Ectodermal cell (in vitro differentiated cells): ENCODE results near the gene CKMT2.

Experiments
- H3K27ac ChIP-seq: 2 replicates; pipeline ENCODE4 v1.7.0; 2013; ENCODE audit warnings: mild to moderate bottlenecking, low read depth, low read length; ENCODE audit not compliant: insufficient read depth, poor library complexity, severe bottlenecking
- H3K27me3 ChIP-seq: 2 replicates; pipeline ENCODE4 v1.7.0; 2013; ENCODE audit warnings: mild to moderate bottlenecking, low read length; ENCODE audit not compliant: insufficient read depth, control insufficient read depth, poor library complexity, severe bottlenecking
- H3K36me3 ChIP-seq: one replicate; pipeline ENCODE4 v1.7.0; 2013; ENCODE audit warnings: low read length; ENCODE audit not compliant: control insufficient read depth, insufficient read depth
- H3K4me1 ChIP-seq: one replicate; pipeline ENCODE4 v1.7.0; 2013; ENCODE audit warnings: low read length; ENCODE audit not compliant: control insufficient read depth, insufficient read depth
- H3K4me3 ChIP-seq: 2 replicates; pipeline ENCODE4 v1.7.0; 2013; ENCODE audit warnings: low read depth, low read length, control low read depth; ENCODE audit not compliant: insufficient read depth
- H3K9me3 ChIP-seq: 2 replicates; pipeline ENCODE4 v1.7.0; 2013; ENCODE audit warnings: mild to moderate bottlenecking, low read length, moderate library complexity; ENCODE audit not compliant: control insufficient read depth
- WGBS, 2 experiments: methylation state at CpG; one replicate each; pipeline ENCODE4 v1.1.7; 2013; ENCODE audit warnings: missing lambda C conversion rate in 2 of 2; 5-methylcytosine and 5-hydroxymethylcytosine counted together

CKMT2 gene

DNA sequence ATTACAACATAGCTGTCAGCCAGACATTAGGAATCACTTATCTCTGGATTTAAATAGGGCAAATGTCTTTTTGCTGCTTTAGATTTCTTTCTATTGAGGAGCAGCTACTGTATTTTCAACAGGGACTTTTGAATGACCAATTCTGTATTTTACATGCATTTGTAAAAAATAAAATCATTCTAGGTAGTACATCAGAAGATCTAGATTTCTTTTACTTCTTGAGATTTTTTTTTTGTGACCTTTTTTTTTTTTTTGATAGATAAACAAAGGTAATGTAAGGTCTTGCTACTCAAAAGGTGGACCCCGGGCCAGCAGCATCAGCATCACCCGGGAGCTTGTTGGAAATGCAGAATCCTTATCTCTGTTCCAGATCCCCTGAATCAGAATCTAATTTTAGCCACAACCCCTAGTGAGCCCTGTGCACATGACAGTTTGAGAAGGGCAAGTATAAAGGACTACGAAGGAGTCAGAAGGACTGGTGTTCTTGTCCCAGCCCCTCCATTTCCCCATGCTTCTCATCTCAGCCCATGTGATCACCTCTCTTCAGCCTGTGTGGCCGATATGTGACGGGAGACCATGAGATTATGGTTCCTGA lies 37.7 kb upstream of the CKMT2 start:
- H3K27ac ChIP-seq = no peak overlapping the region
- H3K36me3 ChIP-seq = no peaks in the 10 kb centered on the region
- no peak overlapping the region for H3K4me3 ChIP-seq
- H3K27me3 ChIP-seq = peaks cover 5% of the 10 kb centered on the region
- H3K9me3 ChIP-seq = no peaks in the 10 kb centered on the region
- 92 to 95% methylated on average over 5 of the region's 5 CpGs for WGBS, 2 experiments
- peaks cover 4% of the 10 kb centered on the region for H3K4me1 ChIP-seq

- Histone ChIP-seq H3K4me3 (no peak overlapping the region), H3K9me3 (no peaks in the 10 kb centered on the region), H3K27me3 (no peaks in the 10 kb centered on the region), H3K36me3 (no peaks in the 10 kb centered on the region), H3K4me1 (no peaks in the 10 kb centered on the region), H3K27ac (no peak overlapping the region)
- 84 to 87% methylated on average over 2 of the region's 2 CpGs for WGBS, 2 experiments
These were observed 30.5 kb upstream of the CKMT2 start for GRCh38 chr5:81202655-81203054.

DNA sequence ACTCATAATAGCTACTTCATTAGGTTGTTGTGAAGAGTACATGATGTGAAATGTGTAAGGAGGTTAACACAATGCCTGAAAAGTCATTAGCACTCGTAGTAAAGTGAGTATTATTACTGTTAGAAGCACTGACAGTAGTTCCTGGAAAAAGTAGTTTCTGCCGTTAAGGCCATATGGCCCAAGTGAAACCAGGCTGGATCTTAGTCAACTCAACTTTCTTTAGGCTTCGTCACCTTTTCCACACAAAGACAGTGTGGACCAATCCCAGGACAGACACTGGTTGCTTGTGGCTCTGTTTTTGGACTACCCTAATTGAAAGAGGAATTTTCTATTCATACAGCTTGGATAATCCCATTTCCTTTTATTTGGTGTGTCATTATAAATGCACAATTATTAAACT lies 29.4 kb upstream of the CKMT2 start:
- no peaks in the 10 kb centered on the region for H3K27me3 ChIP-seq
- H3K4me3 ChIP-seq = no peak overlapping the region
- H3K4me1 ChIP-seq = no peaks in the 10 kb centered on the region
- no peak overlapping the region for H3K27ac ChIP-seq
- no peaks in the 10 kb centered on the region for H3K36me3 ChIP-seq
- WGBS, 2 experiments = 89 to 93% methylated on average over 3 of the region's 3 CpGs
- H3K9me3 ChIP-seq = no peaks in the 10 kb centered on the region

- no peaks in the 10 kb centered on the region for H3K9me3 ChIP-seq
- H3K4me1 ChIP-seq = no peaks in the 10 kb centered on the region
- H3K27me3 ChIP-seq = no peaks in the 10 kb centered on the region
- H3K27ac ChIP-seq = no peak overlapping the region
- H3K4me3 ChIP-seq = no peak overlapping the region
- 97 to 100% methylated on average over 1 of the region's 1 CpG for WGBS, 2 experiments
- no peaks in the 10 kb centered on the region for H3K36me3 ChIP-seq
These were observed 28.9 kb upstream of the CKMT2 start for GRCh38 chr5:81204205-81204604.

GRCh38 chr5:81205058-81205457 lies 28.1 kb upstream of the CKMT2 start:
- Histone ChIP-seq H3K9me3 (no peaks in the 10 kb centered on the region), H3K36me3 (no peaks in the 10 kb centered on the region), H3K4me1 (no peaks in the 10 kb centered on the region), H3K4me3 (no peak overlapping the region), H3K27me3 (no peaks in the 10 kb centered on the region), H3K27ac (no peak overlapping the region)
- whole genome bisulfite sequencing, 2 experiments = 83 to 86% methylated on average over 4 of the region's 4 CpGs

DNA sequence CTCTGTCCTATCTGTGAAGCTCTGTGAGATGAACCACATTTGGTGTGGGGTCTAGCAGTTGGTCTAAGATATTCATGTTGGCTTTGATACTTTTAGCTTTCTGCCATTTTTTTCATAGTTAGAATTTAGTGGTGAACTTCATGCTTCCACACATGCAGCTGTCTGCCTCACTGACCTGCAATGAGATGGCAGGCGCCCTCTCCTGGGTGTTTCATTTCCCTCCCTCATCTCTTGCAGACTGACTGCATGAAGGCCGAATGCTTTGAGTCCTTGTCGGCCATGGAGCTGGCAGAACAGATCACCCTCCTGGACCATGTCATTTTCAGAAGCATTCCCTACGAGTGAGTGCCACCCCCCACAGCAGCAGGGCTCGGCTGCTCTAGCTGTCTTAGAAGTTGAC lies 26.1 kb upstream of the CKMT2 start:
- H3K9me3 ChIP-seq = no peaks in the 10 kb centered on the region
- no peaks in the 10 kb centered on the region for H3K4me1 ChIP-seq
- no peak overlapping the region for H3K27ac ChIP-seq
- H3K4me3 ChIP-seq = no peak overlapping the region
- no peaks in the 10 kb centered on the region for H3K36me3 ChIP-seq
- no peaks in the 10 kb centered on the region for H3K27me3 ChIP-seq
- WGBS, 2 experiments = 68 to 71% methylated on average over 5 of the region's 5 CpGs

GRCh38 chr5:81208904-81209303 lies 24.2 kb upstream of the CKMT2 start:
- Histone ChIP-seq H3K4me1 (no peaks in the 10 kb centered on the region), H3K4me3 (no peak overlapping the region), H3K9me3 (no peaks in the 10 kb centered on the region), H3K36me3 (no peaks in the 10 kb centered on the region), H3K27ac (no peak overlapping the region), H3K27me3 (no peaks in the 10 kb centered on the region)
- 90 to 96% methylated on average over 4 of the region's 4 CpGs for WGBS, 2 experiments

DNA sequence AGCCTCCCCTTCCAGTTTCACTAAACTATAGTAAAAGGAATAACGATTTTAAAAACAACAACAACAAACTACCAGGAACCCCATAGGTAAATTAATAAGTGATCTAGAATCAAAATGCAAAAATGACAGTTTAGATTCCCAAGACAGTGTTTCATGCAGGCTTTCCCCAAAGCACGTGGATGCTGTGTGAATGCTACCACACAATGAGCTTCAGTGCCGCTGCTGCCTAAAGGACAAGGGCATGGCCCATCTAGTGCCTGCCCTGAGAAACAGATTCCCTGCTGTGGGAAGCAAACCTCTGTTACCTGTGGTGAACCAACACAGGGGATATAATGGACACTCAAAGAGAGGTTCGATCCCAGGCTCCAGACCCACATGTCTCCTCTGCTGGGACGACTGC lies 23.7 kb upstream of the CKMT2 start:
- H3K4me1 ChIP-seq = no peaks in the 10 kb centered on the region
- no peaks in the 10 kb centered on the region for H3K36me3 ChIP-seq
- H3K9me3 ChIP-seq = no peaks in the 10 kb centered on the region
- H3K27ac ChIP-seq = no peak overlapping the region
- 91 to 95% methylated on average over 4 to 5 of the region's 5 CpGs for WGBS, 2 experiments
- no peaks in the 10 kb centered on the region for H3K27me3 ChIP-seq
- H3K4me3 ChIP-seq = no peak overlapping the region

DNA sequence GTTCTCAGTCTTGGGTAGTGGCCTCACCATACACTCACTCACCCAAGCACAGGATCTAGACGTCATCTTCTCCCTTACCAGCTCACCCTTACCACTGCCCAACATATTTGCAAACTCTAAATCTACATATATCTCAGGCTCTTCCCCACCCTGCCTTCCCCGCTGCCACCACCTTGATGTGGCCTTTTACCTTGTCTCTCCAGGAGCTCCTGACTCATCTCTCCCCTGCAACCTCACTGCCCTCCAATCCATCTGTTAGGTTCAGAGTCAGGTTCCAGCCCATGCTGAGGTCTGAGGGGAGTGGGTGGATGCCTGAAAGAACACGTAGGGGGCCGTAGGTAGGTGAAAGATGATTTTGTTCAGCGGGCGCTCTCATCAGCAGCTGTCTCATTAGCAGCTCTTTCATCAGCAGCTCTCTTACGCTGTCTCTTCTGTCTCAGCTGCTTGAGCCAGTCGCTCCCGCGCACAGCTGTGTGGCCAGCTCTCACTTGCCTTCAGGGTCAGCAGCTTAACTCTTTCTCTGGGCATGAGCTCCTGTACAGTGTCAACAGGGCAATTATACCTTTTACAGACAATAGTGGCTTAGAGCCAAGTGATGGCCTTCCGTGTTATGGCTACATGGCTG lies 23.1 kb upstream of the CKMT2 start:
- no peak overlapping the region for H3K27ac ChIP-seq
- no peak overlapping the region for H3K4me3 ChIP-seq
- 91% methylated on average over 11 of the region's 11 CpGs for WGBS, 2 experiments
- no peaks in the 10 kb centered on the region for H3K4me1 ChIP-seq
- no peaks in the 10 kb centered on the region for H3K27me3 ChIP-seq
- H3K36me3 ChIP-seq = no peaks in the 10 kb centered on the region
- no peaks in the 10 kb centered on the region for H3K9me3 ChIP-seq

GRCh38 chr5:81212211-81212751 lies 20.8 kb upstream of the CKMT2 start:
- WGBS, 2 experiments = 87 to 94% methylated on average over 11 of the region's 11 CpGs
- no peak overlapping the region for H3K27ac ChIP-seq
- no peaks in the 10 kb centered on the region for H3K9me3 ChIP-seq
- no peak overlapping the region for H3K4me3 ChIP-seq
- no peaks in the 10 kb centered on the region for H3K4me1 ChIP-seq
- no peaks in the 10 kb centered on the region for H3K36me3 ChIP-seq
- H3K27me3 ChIP-seq = no peaks in the 10 kb centered on the region
